ENCODE measurements around the gene TRIO.

Gene TRIO

GRCh38 chr5:14457476-14457875, 314.3 kb downstream of the TRIO start:
- DNase-seq (ENCODE audit: low spot score), result no peak
- Histone ChIP-seq H3K27me3 (ENCODE audit: control insufficient read depth in 3 of 3, insufficient read depth in 3 of 3, low read depth in 1 of 3, low read length in 3 of 3) (no peaks in the 10 kb centered on the region), H3K4me1 (ENCODE audit: control insufficient read depth in 2 of 2, insufficient read depth in 1 of 2, low read depth in 1 of 2, low read length in 2 of 2) (peaks cover 2 to 3% of the 10 kb centered on the region in 2 donors), H4K8ac (ENCODE audit: low read depth, low read length) (no peak overlapping the region), H4K91ac (ENCODE audit: low read depth, low read length, poor library complexity) (no peak overlapping the region), H3K4ac (ENCODE audit: low read length) (no peak overlapping the region), H2BK120ac (ENCODE audit: low read depth, low read length) (no peak overlapping the region), H3K18ac (ENCODE audit: low read length) (no peak overlapping the region), H3K9ac (ENCODE audit: low read depth, low read length, poor library complexity) (no peak overlapping the region), H3K23ac (ENCODE audit: low read depth, low read length, poor library complexity) (no peak overlapping the region), H2AK5ac (ENCODE audit: low read depth, low read length) (no peak overlapping the region), H3K14ac (ENCODE audit: low read length) (no peak overlapping the region), H3K27ac (replicated peaks; ENCODE audit: low read length) (no peak overlapping the region), H2BK12ac (ENCODE audit: low read length) (no peak overlapping the region), H3K4me3 (ENCODE audit: low read length in 2 of 2) (no peak overlapping the region), H3K36me3 (replicated peaks in 1 of 2; ENCODE audit: control insufficient read depth in 2 of 2, insufficient read depth in 2 of 2, low read length in 2 of 2) (peaks cover 14 to 57% of the 10 kb centered on the region in 2 donors), H2BK5ac (ENCODE audit: low read length) (no peak overlapping the region), H3K79me1 (ENCODE audit: low read depth, low read length) (no peaks in the 10 kb centered on the region), H2AFZ (ENCODE audit: low read length) (no peak overlapping the region), H3K9me3 (replicated peaks in 1 of 2; ENCODE audit: control insufficient read depth in 2 of 2, insufficient read depth in 1 of 2, low read depth in 1 of 2, low read length in 2 of 2) (peaks cover 7 to 14% of the 10 kb centered on the region in 2 donors), H2BK15ac (ENCODE audit: low read length) (no peak overlapping the region), H3K4me2 (ENCODE audit: insufficient read depth, low read length, poor library complexity, severe bottlenecking) (no peak overlapping the region)
- no CpG with 5 or more reads among the region's 7 CpGs for WGBS, 2 donors (ENCODE audit: extremely low coverage in 2 of 2, insufficient read length in 2 of 2, insufficient replicate concordance in 1 of 2)

GRCh38 chr5:14458414-14458813, 315.3 kb downstream of the TRIO start:
- Histone ChIP-seq H3K14ac (ENCODE audit: low read length) (no peak overlapping the region), H3K18ac (ENCODE audit: low read length) (no peak overlapping the region), H3K4ac (ENCODE audit: low read length) (no peak overlapping the region), H3K4me1 (ENCODE audit: control insufficient read depth in 2 of 2, insufficient read depth in 1 of 2, low read depth in 1 of 2, low read length in 2 of 2) (peaks cover 0 to 2% of the 10 kb centered on the region in 2 donors), H3K23ac (ENCODE audit: low read depth, low read length, poor library complexity) (no peak overlapping the region), H3K9me3 (replicated peaks in 1 of 2; ENCODE audit: control insufficient read depth in 2 of 2, insufficient read depth in 1 of 2, low read depth in 1 of 2, low read length in 2 of 2) (peaks cover 7 to 14% of the 10 kb centered on the region in 2 donors), H2BK12ac (ENCODE audit: low read length) (no peak overlapping the region), H2BK120ac (ENCODE audit: low read depth, low read length) (no peak overlapping the region), H2BK15ac (ENCODE audit: low read length) (no peak overlapping the region), H4K91ac (ENCODE audit: low read depth, low read length, poor library complexity) (no peak overlapping the region), H3K36me3 (replicated peaks in 1 of 2; ENCODE audit: control insufficient read depth in 2 of 2, insufficient read depth in 2 of 2, low read length in 2 of 2) (peaks cover 22 to 66% of the 10 kb centered on the region in 2 donors), H2AK5ac (ENCODE audit: low read depth, low read length) (no peak overlapping the region), H4K8ac (ENCODE audit: low read depth, low read length) (no peak overlapping the region), H3K27ac (replicated peaks; ENCODE audit: low read length) (no peak overlapping the region), H2AFZ (ENCODE audit: low read length) (no peak overlapping the region), H2BK5ac (ENCODE audit: low read length) (no peak overlapping the region), H3K27me3 (ENCODE audit: control insufficient read depth in 3 of 3, insufficient read depth in 3 of 3, low read depth in 1 of 3, low read length in 3 of 3) (no peaks in the 10 kb centered on the region), H3K9ac (ENCODE audit: low read depth, low read length, poor library complexity) (no peak overlapping the region), H3K4me2 (ENCODE audit: insufficient read depth, low read length, poor library complexity, severe bottlenecking) (no peak overlapping the region), H3K79me1 (ENCODE audit: low read depth, low read length) (peaks cover 2% of the 10 kb centered on the region), H3K4me3 (ENCODE audit: low read length in 2 of 2) (no peak overlapping the region)
- WGBS, 2 donors (ENCODE audit: extremely low coverage in 2 of 2, insufficient read length in 2 of 2, insufficient replicate concordance in 1 of 2), result no CpG with 5 or more reads among the region's 3 CpGs
- no peak for DNase-seq (ENCODE audit: low spot score)

- WGBS, 2 donors (ENCODE audit: extremely low coverage in 2 of 2, insufficient read length in 2 of 2, insufficient replicate concordance in 1 of 2), result no CpG with 5 or more reads among the region's 46 CpGs
- no peak overlapping the region for H4K91ac ChIP-seq (ENCODE audit: low read depth, low read length, poor library complexity)
- peak overlapping the region; percentile 13 for H2BK5ac ChIP-seq (ENCODE audit: low read length)
- no peak overlapping the region for H3K18ac ChIP-seq (ENCODE audit: low read length)
- no peak for DNase-seq (ENCODE audit: low spot score)
- no peak overlapping the region for H2BK15ac ChIP-seq (ENCODE audit: low read length)
- H2BK12ac ChIP-seq (ENCODE audit: low read length), result no peak overlapping the region
- H4K8ac ChIP-seq (ENCODE audit: low read depth, low read length), result no peak overlapping the region
- H3K4me3 ChIP-seq (ENCODE audit: low read length in 2 of 2), result no peak overlapping the region
- H2BK120ac ChIP-seq (ENCODE audit: low read depth, low read length), result no peak overlapping the region
- no peaks in the 10 kb centered on the region for H3K27me3 ChIP-seq (ENCODE audit: control insufficient read depth in 3 of 3, insufficient read depth in 3 of 3, low read depth in 1 of 3, low read length in 3 of 3)
- H3K23ac ChIP-seq (ENCODE audit: low read depth, low read length, poor library complexity), result peak overlapping the region; percentile 16
- no peak overlapping the region for H3K4ac ChIP-seq (ENCODE audit: low read length)
- H3K36me3 ChIP-seq (replicated peaks in 1 of 2; ENCODE audit: control insufficient read depth in 2 of 2, insufficient read depth in 2 of 2, low read length in 2 of 2), result peaks cover 31 to 80% of the 10 kb centered on the region in 2 donors
- H3K14ac ChIP-seq (ENCODE audit: low read length), result no peak overlapping the region
- H3K4me1 ChIP-seq (ENCODE audit: control insufficient read depth in 2 of 2, insufficient read depth in 1 of 2, low read depth in 1 of 2, low read length in 2 of 2), result peaks cover 0 to 4% of the 10 kb centered on the region in 2 donors
- H2AFZ ChIP-seq (ENCODE audit: low read length), result no peak overlapping the region
- H3K9ac ChIP-seq (ENCODE audit: low read depth, low read length, poor library complexity), result no peak overlapping the region
- no peak overlapping the region for H3K4me2 ChIP-seq (ENCODE audit: insufficient read depth, low read length, poor library complexity, severe bottlenecking)
- H3K79me1 ChIP-seq (ENCODE audit: low read depth, low read length), result peaks cover 2% of the 10 kb centered on the region
- H3K27ac ChIP-seq (replicated peaks; ENCODE audit: low read length), result no peak overlapping the region
- H2AK5ac ChIP-seq (ENCODE audit: low read depth, low read length), result no peak overlapping the region
- H3K9me3 ChIP-seq (replicated peaks in 1 of 2; ENCODE audit: control insufficient read depth in 2 of 2, insufficient read depth in 1 of 2, low read depth in 1 of 2, low read length in 2 of 2), result peaks cover 4% of the 10 kb centered on the region in 2 donors
Measured at GRCh38 chr5:14460844-14461398, 317.8 kb downstream of the TRIO start.

GRCh38 chr5:14462681-14463080, 319.5 kb downstream of the TRIO start:
- Histone ChIP-seq H3K14ac (ENCODE audit: low read length) (no peak overlapping the region), H3K4me2 (ENCODE audit: insufficient read depth, low read length, poor library complexity, severe bottlenecking) (no peak overlapping the region), H2BK120ac (ENCODE audit: low read depth, low read length) (no peak overlapping the region), H3K27me3 (ENCODE audit: control insufficient read depth in 3 of 3, insufficient read depth in 3 of 3, low read depth in 1 of 3, low read length in 3 of 3) (no peaks in the 10 kb centered on the region), H2BK12ac (ENCODE audit: low read length) (no peak overlapping the region), H3K36me3 (replicated peaks in 1 of 2; ENCODE audit: control insufficient read depth in 2 of 2, insufficient read depth in 2 of 2, low read length in 2 of 2) (peaks cover 33 to 91% of the 10 kb centered on the region in 2 donors), H2AFZ (ENCODE audit: low read length) (no peak overlapping the region), H3K23ac (ENCODE audit: low read depth, low read length, poor library complexity) (no peak overlapping the region), H3K4me3 (ENCODE audit: low read length in 2 of 2) (no peak overlapping the region), H2AK5ac (ENCODE audit: low read depth, low read length) (no peak overlapping the region), H3K9me3 (replicated peaks in 1 of 2; ENCODE audit: control insufficient read depth in 2 of 2, insufficient read depth in 1 of 2, low read depth in 1 of 2, low read length in 2 of 2) (no peaks in the 10 kb centered on the region), H3K79me1 (ENCODE audit: low read depth, low read length) (peaks cover 2% of the 10 kb centered on the region), H3K9ac (ENCODE audit: low read depth, low read length, poor library complexity) (no peak overlapping the region), H4K8ac (ENCODE audit: low read depth, low read length) (no peak overlapping the region), H4K91ac (ENCODE audit: low read depth, low read length, poor library complexity) (no peak overlapping the region), H3K27ac (replicated peaks; ENCODE audit: low read length) (no peak overlapping the region), H2BK15ac (ENCODE audit: low read length) (no peak overlapping the region), H3K18ac (ENCODE audit: low read length) (no peak overlapping the region), H2BK5ac (ENCODE audit: low read length) (no peak overlapping the region), H3K4ac (ENCODE audit: low read length) (no peak overlapping the region), H3K4me1 (ENCODE audit: control insufficient read depth in 2 of 2, insufficient read depth in 1 of 2, low read depth in 1 of 2, low read length in 2 of 2) (peaks cover 0 to 2% of the 10 kb centered on the region in 2 donors)
- WGBS, 2 donors (ENCODE audit: extremely low coverage in 2 of 2, insufficient read length in 2 of 2, insufficient replicate concordance in 1 of 2), result no CpG with 5 or more reads among the region's 14 CpGs
- no peak for DNase-seq (ENCODE audit: low spot score)

Measured in neuronal stem cell (in vitro differentiated cells).